H1 (cell line): Measurements from ENCODE around the gene RIN3. TPM values are rescaled to one million over a fixed set of nuclear protein-coding genes. Genes with fewer than 3 reads are reported as not detected.

Experiments
- CEBPB ChIP-seq: IDR thresholded peaks from 2 replicates; pipeline ENCODE4 v1.6.1; 2012; ENCODE audit warnings: low read depth, low read length
- EZH2 ChIP-seq: fragments of 200-600 bp; sonication (generic); IDR thresholded peaks from 2 replicates; pipeline ENCODE4 v1.7.1; 2012; ENCODE audit warnings: low read depth, mild to moderate bottlenecking, moderate library complexity, low read length, inconsistent platforms; ENCODE audit not compliant: severe bottlenecking
- FOSL1 ChIP-seq: IDR thresholded peaks from 2 replicates; pipeline ENCODE4 v1.6.1; 2011; ENCODE audit warnings: mild to moderate bottlenecking, low read depth, low read length, moderate library complexity; ENCODE audit not compliant: insufficient read depth
- RXRA ChIP-seq: IDR thresholded peaks from 2 replicates; pipeline ENCODE4 v1.6.1; 2011; ENCODE audit warnings: low read depth, mild to moderate bottlenecking, low read length, moderate library complexity; ENCODE audit not compliant: insufficient read depth
- SIRT6 ChIP-seq: IDR thresholded peaks from one replicate; pipeline ENCODE4 v1.7.1; 2012; ENCODE audit warnings: low read length, inconsistent platforms
- SUZ12 ChIP-seq: fragments of 200-600 bp; sonication (generic); IDR thresholded peaks from 2 replicates; pipeline ENCODE4 v1.6.1; 2012; ENCODE audit warnings: mild to moderate bottlenecking, inconsistent platforms, low read length, moderate library complexity, mixed read lengths
- TAF7 ChIP-seq: optimal IDR thresholded peaks from 2 replicates; pipeline ENCODE3; 2011; ENCODE audit warnings: low read depth, mild to moderate bottlenecking, inconsistent platforms, low read length, moderate library complexity, borderline replicate concordance
- polyA plus RNA-seq, 7 experiments: library from polyadenylated mRNA; depleted of rRNA in 3 of 7; stranded (reverse) in 5 of 7; unstranded in 2 of 7; fragments of >200 nt in 5 of 7; fragments of 200-250 nt in 2 of 7; gene quantifications; 1 replicate in 5 of 7; 2 replicates in 1 of 7; 4 replicates in 1 of 7; pipeline versions ENCODE4 v1.2.1 to v1.2.3, GENCODE V29; 2011 to 2013; ENCODE audit warnings: missing spikeins in 2 of 7, mixed read lengths in 2 of 7
- total RNA-seq: library from RNA; stranded (reverse); fragmentation: NEBNext Ultra II Directional; extraction: Animal tissue kit (Norgen Biotek cat#: 25700); gene quantifications from 2 replicates; pipeline ENCODE4 v1.2.1, GENCODE V29; 2021
- TF ChIP-seq, protein P1 (sequence below): fragments of 300-600 bp; sonication (generic); IDR thresholded peaks from 2 replicates; pipeline ENCODE4 v1.7.1; 2012; ENCODE audit warnings: low read length, moderate library complexity, mild to moderate bottlenecking, inconsistent platforms; ENCODE audit not compliant: insufficient replicate concordance
- TF ChIP-seq, protein P2 (sequence below), 3 experiments: IDR thresholded peaks; 1 replicate in 2 of 3; 2 replicates in 1 of 3; pipeline versions ENCODE4 v1.5.1 to v1.6.1; 2011; ENCODE audit warnings: low read length in 3 of 3, mild to moderate bottlenecking in 3 of 3, inconsistent platforms in 2 of 3, low read depth in 1 of 3, moderate library complexity in 1 of 3; ENCODE audit not compliant: insufficient read depth in 1 of 3; ENCODE audit errors: control extremely low read depth in 1 of 3

RIN3 gene
- total and polyA plus RNA-seq, 2 of the 8 experiments (the other 6 are each of a cell fraction or from before 2014, with no cell fraction given), result 0.59 to 1.5 TPM

DNA sequence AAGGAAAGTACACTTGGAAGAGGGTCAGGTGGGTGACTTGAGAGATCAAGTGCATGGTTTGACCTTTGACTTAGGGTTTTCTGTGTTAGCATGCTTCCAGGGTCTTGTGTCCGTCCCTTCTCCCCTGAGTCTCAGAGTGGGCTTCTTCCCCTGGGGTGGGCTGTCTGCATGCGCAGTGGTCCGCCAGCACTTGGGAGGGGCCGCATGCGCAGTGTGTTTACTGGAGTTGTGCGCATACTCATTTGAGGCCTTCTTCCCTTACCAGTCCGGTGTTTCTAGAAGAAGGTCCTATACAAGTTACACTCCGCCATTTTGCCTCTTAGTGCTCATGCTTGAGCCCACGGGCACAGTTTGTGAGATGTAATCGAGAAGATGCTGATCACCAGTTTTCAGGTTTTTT is 58.5 kb downstream of the RIN3 start (continued):
- TF ChIP-seq, protein P1, sequence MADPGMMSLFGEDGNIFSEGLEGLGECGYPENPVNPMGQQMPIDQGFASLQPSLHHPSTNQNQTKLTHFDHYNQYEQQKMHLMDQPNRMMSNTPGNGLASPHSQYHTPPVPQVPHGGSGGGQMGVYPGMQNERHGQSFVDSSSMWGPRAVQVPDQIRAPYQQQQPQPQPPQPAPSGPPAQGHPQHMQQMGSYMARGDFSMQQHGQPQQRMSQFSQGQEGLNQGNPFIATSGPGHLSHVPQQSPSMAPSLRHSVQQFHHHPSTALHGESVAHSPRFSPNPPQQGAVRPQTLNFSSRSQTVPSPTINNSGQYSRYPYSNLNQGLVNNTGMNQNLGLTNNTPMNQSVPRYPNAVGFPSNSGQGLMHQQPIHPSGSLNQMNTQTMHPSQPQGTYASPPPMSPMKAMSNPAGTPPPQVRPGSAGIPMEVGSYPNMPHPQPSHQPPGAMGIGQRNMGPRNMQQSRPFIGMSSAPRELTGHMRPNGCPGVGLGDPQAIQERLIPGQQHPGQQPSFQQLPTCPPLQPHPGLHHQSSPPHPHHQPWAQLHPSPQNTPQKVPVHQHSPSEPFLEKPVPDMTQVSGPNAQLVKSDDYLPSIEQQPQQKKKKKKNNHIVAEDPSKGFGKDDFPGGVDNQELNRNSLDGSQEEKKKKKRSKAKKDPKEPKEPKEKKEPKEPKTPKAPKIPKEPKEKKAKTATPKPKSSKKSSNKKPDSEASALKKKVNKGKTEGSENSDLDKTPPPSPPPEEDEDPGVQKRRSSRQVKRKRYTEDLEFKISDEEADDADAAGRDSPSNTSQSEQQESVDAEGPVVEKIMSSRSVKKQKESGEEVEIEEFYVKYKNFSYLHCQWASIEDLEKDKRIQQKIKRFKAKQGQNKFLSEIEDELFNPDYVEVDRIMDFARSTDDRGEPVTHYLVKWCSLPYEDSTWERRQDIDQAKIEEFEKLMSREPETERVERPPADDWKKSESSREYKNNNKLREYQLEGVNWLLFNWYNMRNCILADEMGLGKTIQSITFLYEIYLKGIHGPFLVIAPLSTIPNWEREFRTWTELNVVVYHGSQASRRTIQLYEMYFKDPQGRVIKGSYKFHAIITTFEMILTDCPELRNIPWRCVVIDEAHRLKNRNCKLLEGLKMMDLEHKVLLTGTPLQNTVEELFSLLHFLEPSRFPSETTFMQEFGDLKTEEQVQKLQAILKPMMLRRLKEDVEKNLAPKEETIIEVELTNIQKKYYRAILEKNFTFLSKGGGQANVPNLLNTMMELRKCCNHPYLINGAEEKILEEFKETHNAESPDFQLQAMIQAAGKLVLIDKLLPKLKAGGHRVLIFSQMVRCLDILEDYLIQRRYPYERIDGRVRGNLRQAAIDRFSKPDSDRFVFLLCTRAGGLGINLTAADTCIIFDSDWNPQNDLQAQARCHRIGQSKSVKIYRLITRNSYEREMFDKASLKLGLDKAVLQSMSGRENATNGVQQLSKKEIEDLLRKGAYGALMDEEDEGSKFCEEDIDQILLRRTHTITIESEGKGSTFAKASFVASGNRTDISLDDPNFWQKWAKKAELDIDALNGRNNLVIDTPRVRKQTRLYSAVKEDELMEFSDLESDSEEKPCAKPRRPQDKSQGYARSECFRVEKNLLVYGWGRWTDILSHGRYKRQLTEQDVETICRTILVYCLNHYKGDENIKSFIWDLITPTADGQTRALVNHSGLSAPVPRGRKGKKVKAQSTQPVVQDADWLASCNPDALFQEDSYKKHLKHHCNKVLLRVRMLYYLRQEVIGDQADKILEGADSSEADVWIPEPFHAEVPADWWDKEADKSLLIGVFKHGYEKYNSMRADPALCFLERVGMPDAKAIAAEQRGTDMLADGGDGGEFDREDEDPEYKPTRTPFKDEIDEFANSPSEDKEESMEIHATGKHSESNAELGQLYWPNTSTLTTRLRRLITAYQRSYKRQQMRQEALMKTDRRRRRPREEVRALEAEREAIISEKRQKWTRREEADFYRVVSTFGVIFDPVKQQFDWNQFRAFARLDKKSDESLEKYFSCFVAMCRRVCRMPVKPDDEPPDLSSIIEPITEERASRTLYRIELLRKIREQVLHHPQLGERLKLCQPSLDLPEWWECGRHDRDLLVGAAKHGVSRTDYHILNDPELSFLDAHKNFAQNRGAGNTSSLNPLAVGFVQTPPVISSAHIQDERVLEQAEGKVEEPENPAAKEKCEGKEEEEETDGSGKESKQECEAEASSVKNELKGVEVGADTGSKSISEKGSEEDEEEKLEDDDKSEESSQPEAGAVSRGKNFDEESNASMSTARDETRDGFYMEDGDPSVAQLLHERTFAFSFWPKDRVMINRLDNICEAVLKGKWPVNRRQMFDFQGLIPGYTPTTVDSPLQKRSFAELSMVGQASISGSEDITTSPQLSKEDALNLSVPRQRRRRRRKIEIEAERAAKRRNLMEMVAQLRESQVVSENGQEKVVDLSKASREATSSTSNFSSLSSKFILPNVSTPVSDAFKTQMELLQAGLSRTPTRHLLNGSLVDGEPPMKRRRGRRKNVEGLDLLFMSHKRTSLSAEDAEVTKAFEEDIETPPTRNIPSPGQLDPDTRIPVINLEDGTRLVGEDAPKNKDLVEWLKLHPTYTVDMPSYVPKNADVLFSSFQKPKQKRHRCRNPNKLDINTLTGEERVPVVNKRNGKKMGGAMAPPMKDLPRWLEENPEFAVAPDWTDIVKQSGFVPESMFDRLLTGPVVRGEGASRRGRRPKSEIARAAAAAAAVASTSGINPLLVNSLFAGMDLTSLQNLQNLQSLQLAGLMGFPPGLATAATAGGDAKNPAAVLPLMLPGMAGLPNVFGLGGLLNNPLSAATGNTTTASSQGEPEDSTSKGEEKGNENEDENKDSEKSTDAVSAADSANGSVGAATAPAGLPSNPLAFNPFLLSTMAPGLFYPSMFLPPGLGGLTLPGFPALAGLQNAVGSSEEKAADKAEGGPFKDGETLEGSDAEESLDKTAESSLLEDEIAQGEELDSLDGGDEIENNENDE, result no peak
- TF ChIP-seq CEBPB, result no peak
- TF ChIP-seq, protein P2, sequence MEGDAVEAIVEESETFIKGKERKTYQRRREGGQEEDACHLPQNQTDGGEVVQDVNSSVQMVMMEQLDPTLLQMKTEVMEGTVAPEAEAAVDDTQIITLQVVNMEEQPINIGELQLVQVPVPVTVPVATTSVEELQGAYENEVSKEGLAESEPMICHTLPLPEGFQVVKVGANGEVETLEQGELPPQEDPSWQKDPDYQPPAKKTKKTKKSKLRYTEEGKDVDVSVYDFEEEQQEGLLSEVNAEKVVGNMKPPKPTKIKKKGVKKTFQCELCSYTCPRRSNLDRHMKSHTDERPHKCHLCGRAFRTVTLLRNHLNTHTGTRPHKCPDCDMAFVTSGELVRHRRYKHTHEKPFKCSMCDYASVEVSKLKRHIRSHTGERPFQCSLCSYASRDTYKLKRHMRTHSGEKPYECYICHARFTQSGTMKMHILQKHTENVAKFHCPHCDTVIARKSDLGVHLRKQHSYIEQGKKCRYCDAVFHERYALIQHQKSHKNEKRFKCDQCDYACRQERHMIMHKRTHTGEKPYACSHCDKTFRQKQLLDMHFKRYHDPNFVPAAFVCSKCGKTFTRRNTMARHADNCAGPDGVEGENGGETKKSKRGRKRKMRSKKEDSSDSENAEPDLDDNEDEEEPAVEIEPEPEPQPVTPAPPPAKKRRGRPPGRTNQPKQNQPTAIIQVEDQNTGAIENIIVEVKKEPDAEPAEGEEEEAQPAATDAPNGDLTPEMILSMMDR (IDR thresholded peaks at IDR 0.05; ENCODE audit: control extremely low read depth in 1 of 3, insufficient read depth in 1 of 3, low read depth in 1 of 3, low read length in 3 of 3), result no peak
- TF ChIP-seq SIRT6, result no peak
- TF ChIP-seq SUZ12, result no peak
- TF ChIP-seq RXRA, result no peak
- TF ChIP-seq EZH2, result no peak
- TF ChIP-seq FOSL1, result no peak
- TF ChIP-seq TAF7, result no peak
